HepG2 (cell line): ENCODE measurements around the gene AARS2. TPM values are rescaled to one million over a fixed set of nuclear protein-coding genes. Genes with fewer than 3 reads are reported as not detected.

Experiments
- ATAC-seq: fragments of 200-7000 bp; cut with Tn5 transposase; 3 replicates; pipeline ENCODE4 v1.9.1; 2020; ENCODE audit warnings: mild to moderate bottlenecking, moderate library complexity
- BruUV-seq: library from RNA; stranded (reverse); fragments of 400-500 nt; replicated peaks from 2 replicates; lab custom pipeline; 2021; lab: Mats Ljungman, UMichigan
- CTCF ChIA-PET: fragments of 300-600 bp; formaldehyde crosslinking; extraction: SDS; loops from one replicate; lab custom pipeline; 2021; ENCODE audit warnings: low total read pairs, inconsistent platforms, low intra/inter-chr PET ratio; lab: Yijun Ruan, JAX
- POLR2A ChIA-PET: fragments of 350-600 bp; sonication (Branson Sonifier 250); formaldehyde crosslinking; loops from one replicate; lab custom pipeline; 2020; ENCODE audit warnings: antibody characterized with exemption, inconsistent platforms; lab: Yijun Ruan, JAX
- DNase-seq: peaks from one replicate; pipeline ENCODE4 v3.0.0-alpha.2; 2015; ENCODE audit warnings: low spot score
- FAIRE-seq: peaks from 3 replicates; lab custom pipeline; 2011; peaks lifted over from hg19 to GRCh38; lab: Jason Lieb, UNC
- H2AFZ ChIP-seq: one replicate; pipeline ENCODE4 v1.6.1; 2011; ENCODE audit warnings: low read length, inconsistent platforms
- H3K27ac ChIP-seq: fragments of 300-600 bp; 3 replicates; pipeline ENCODE4 v1.8.0; 2011; ENCODE audit warnings: mixed run types, mild to moderate bottlenecking, mixed read lengths, low read length, inconsistent platforms; ENCODE audit not compliant: insufficient read depth; ENCODE audit errors: extremely low read length
- H3K27me3 ChIP-seq, 2 experiments: fragments of 200-600 bp in 1 of 2; 2 replicates in 1 of 2; 3 replicates in 1 of 2; pipeline versions ENCODE4 v1.6.0 to v1.8.0; 2011; ENCODE audit warnings: low read length in 2 of 2, mild to moderate bottlenecking in 2 of 2, moderate library complexity in 2 of 2, inconsistent platforms in 1 of 2; ENCODE audit not compliant: insufficient read depth in 2 of 2, control insufficient read depth in 1 of 2
- H3K36me3 ChIP-seq, 2 experiments: fragments of 200-600 bp in 1 of 2; replicated peaks in 1 of 2; 2 replicates in 1 of 2; 3 replicates in 1 of 2; pipeline versions ENCODE4 v1.5.1 to v1.8.0; 2011; ENCODE audit warnings: low read length in 2 of 2, inconsistent platforms in 1 of 2; ENCODE audit not compliant: insufficient read depth in 2 of 2, control insufficient read depth in 1 of 2
- H3K4me1 ChIP-seq: 2 replicates; pipeline ENCODE4 v1.5.1; 2012; ENCODE audit warnings: low read length, inconsistent platforms; ENCODE audit not compliant: insufficient read depth
- H3K4me2 ChIP-seq: 2 replicates; pipeline ENCODE4 v1.6.0; 2011; ENCODE audit warnings: low read depth, low read length, inconsistent platforms
- H3K4me3 ChIP-seq, 3 experiments: fragments of 200-600 bp in 1 of 3; sonication (generic), shearing (Covaris generic) in 1 of 3; replicated peaks in 1 of 3; 2 replicates each; pipeline ENCODE4 v1.5.1; 2011 to 2016; ENCODE audit warnings: low read length in 3 of 3, inconsistent platforms in 2 of 3, low read depth in 2 of 3, mild to moderate bottlenecking in 2 of 3, control low read depth in 1 of 3, mixed read lengths in 1 of 3; ENCODE audit not compliant: insufficient read depth in 1 of 3
- H3K79me2 ChIP-seq: one replicate; pipeline ENCODE4 v1.6.1; 2011; ENCODE audit warnings: low read length, inconsistent platforms; ENCODE audit not compliant: insufficient read depth
- H3K9ac ChIP-seq: 2 replicates; pipeline ENCODE4 v1.6.0; 2011; ENCODE audit warnings: mild to moderate bottlenecking, low read depth, low read length, inconsistent platforms; ENCODE audit not compliant: insufficient read depth
- H3K9me3 ChIP-seq: 2 replicates; pipeline ENCODE4 v1.5.1; 2012; ENCODE audit warnings: mild to moderate bottlenecking, low read length
- H4K20me1 ChIP-seq: 2 replicates; pipeline ENCODE4 v1.6.0; 2011; ENCODE audit warnings: inconsistent platforms, mild to moderate bottlenecking, low read length, moderate library complexity; ENCODE audit not compliant: insufficient read depth
- CC2D1A ChIP-seq: sonication (generic); formaldehyde crosslinking; IDR thresholded peaks from 2 replicates; pipeline ENCODE4 v1.8.1; 2023; ENCODE audit warnings: mild to moderate bottlenecking, missing genetic modification reagents
- CCDC6 ChIP-seq: sonication (generic); formaldehyde crosslinking; IDR thresholded peaks from 2 replicates; pipeline ENCODE4 v1.8.1; 2022; ENCODE audit warnings: mild to moderate bottlenecking, missing genetic modification reagents, moderate library complexity
- CENPT ChIP-seq: sonication (generic); formaldehyde crosslinking; IDR thresholded peaks from 2 replicates; pipeline ENCODE4 v1.8.0; 2022; ENCODE audit warnings: low read depth, mild to moderate bottlenecking, moderate library complexity, missing genetic modification reagents
- HMG20B ChIP-seq: conservative IDR thresholded peaks from 2 replicates; pipeline ENCODE4 v1.6.1; 2016; ENCODE audit warnings: missing genetic modification reagents, missing compliant biosample characterization
- IKZF4 ChIP-seq: sonication (generic); formaldehyde crosslinking; IDR thresholded peaks from 2 replicates; pipeline ENCODE4 v1.5.1; 2020; ENCODE audit warnings: borderline replicate concordance, mild to moderate bottlenecking, low read depth, missing genetic modification reagents; ENCODE audit errors: not compliant biosample characterization
- NAIF1 ChIP-seq: sonication (generic); formaldehyde crosslinking; IDR thresholded peaks from 2 replicates; pipeline ENCODE4 v1.5.0; 2020; ENCODE audit warnings: mild to moderate bottlenecking, missing genetic modification reagents, borderline replicate concordance
- NFKBIZ ChIP-seq: IDR thresholded peaks from 2 replicates; pipeline ENCODE4 v1.6.1; 2018; ENCODE audit warnings: missing genetic modification reagents, missing compliant biosample characterization
- NPAS2 ChIP-seq: sonication (generic); formaldehyde crosslinking; IDR thresholded peaks from 2 replicates; pipeline ENCODE4 v1.8.0; 2022; ENCODE audit warnings: mild to moderate bottlenecking, missing genetic modification reagents, borderline replicate concordance
- SETDB1 ChIP-seq: sonication (generic); formaldehyde crosslinking; IDR thresholded peaks from 2 replicates; pipeline ENCODE4 v1.5.1; 2020; ENCODE audit warnings: missing genetic modification reagents, mild to moderate bottlenecking, borderline replicate concordance
- YEATS4 ChIP-seq: sonication (generic); formaldehyde crosslinking; IDR thresholded peaks from 2 replicates; pipeline ENCODE4 v1.4.0; 2020; ENCODE audit warnings: missing genetic modification reagents, borderline replicate concordance
- ZNF605 ChIP-seq: sonication (generic); formaldehyde crosslinking; IDR thresholded peaks from 2 replicates; pipeline ENCODE4 v1.8.0; 2022; ENCODE audit warnings: mild to moderate bottlenecking, missing genetic modification reagents
- ZNF879 ChIP-seq: sonication (generic); formaldehyde crosslinking; IDR thresholded peaks from 2 replicates; pipeline ENCODE4 v1.8.1; 2023; ENCODE audit warnings: missing genetic modification reagents
- WGBS: methylation state at CpG from one replicate; pipeline ENCODE4 v1.1.6; 2017; ENCODE audit warnings: low lambda C conversion rate; 5-methylcytosine and 5-hydroxymethylcytosine counted together
- in situ Hi-C: cut with HindIII; loops from 2 replicates; pipeline ENCODE4 v1.10.0; 2017; ENCODE audit warnings: low pct_unique_long_range_greater_than_20kb; ENCODE audit not compliant: extremely low pct_ligation_motif_present
- intact Hi-C: fragments of 100-400 bp; cut with micrococcal nuclease; formaldehyde crosslinking; loops from one replicate; pipeline ENCODE4 v1.10.0; 2022; ENCODE audit not compliant: unreplicated experiment
- polyA plus RNA-seq, 8 experiments: library from polyadenylated mRNA; depleted of rRNA in 3 of 8; stranded (reverse) in 7 of 8; unstranded in 1 of 8; fragments of >200 nt; fragmentation: Illumina TruSeq in 4 of 8; extraction: Trizol in 4 of 8; gene quantifications; 2 replicates each; pipeline versions ENCODE4 v1.2.1 to v1.2.3, GENCODE V29; 2011 to 2016; ENCODE audit warnings: low read depth in 4 of 8, missing spikeins in 1 of 8, mixed read lengths in 1 of 8; ENCODE audit not compliant: insufficient read depth in 1 of 8
- total RNA-seq, 5 experiments: library from RNA; depleted of rRNA; stranded (reverse); fragments of >200 nt; fragmentation: Illumina TruSeq; extraction: Trizol; gene quantifications; 2 replicates each; pipeline ENCODE4 v1.2.3, GENCODE V29; 2016; ENCODE audit warnings: low read depth in 1 of 5
- TF ChIP-seq, protein P1 (sequence below): sonication (generic); formaldehyde crosslinking; IDR thresholded peaks from 2 replicates; pipeline ENCODE4 v1.8.0; 2022; ENCODE audit warnings: mild to moderate bottlenecking, missing genetic modification reagents
- TF ChIP-seq, protein P2 (sequence below): sonication (generic); formaldehyde crosslinking; IDR thresholded peaks from 2 replicates; pipeline ENCODE4 v1.8.0; 2022; ENCODE audit warnings: missing genetic modification reagents, mild to moderate bottlenecking, borderline replicate concordance

AARS2 gene
- total and polyA plus RNA-seq, 2 of the 13 experiments (the other 11 are each of a cell fraction or from before 2014, with no cell fraction given): 7.5 to 24.1 TPM

DNA sequence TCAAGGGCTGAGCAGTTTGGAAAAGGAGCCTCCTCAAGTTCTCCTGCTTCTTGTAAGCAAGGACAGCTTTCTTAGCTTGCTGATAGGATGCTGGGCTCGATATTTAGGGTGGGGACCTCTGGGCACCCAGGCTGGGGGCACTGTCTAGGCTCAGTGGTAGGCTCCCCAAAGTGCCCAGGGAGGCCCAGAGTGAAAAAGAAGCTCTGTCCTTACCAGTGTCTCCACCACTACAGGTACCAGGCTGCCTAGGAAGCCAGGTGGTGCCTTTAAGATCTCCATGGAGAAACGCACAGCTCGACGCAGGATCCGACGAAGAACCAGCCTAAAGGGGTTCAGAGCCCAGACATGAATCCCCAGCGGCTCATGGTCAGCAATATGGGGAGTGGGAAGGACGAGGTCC lies 6.4 kb downstream of the AARS2 start:
- Histone ChIP-seq H3K27ac (no peak overlapping the region), H3K4me2 (no peak overlapping the region), H3K9me3 (no peaks in the 10 kb centered on the region), H4K20me1 (no peaks in the 10 kb centered on the region), H3K79me2 (peaks cover 3% of the 10 kb centered on the region), H3K9ac (no peak overlapping the region), H3K4me1 (peaks cover 4% of the 10 kb centered on the region), H3K4me3 (no peak overlapping the region), H2AFZ (no peak overlapping the region), H3K36me3 (peaks cover 62 to 91% of the 10 kb centered on the region in 2 experiments), H3K27me3 (no peaks in the 10 kb centered on the region)
- no TSS peak for BruUV-seq
- TF ChIP-seq YEATS4 (CRISPR knock-in tag) (no peak), ZNF879 (CRISPR knock-in tag) (no peak)
- no peak for ATAC-seq
- ChIA-PET CTCF (no interaction called here), POLR2A (no interaction called here)
- intact Hi-C loops (no loop called here), in situ Hi-C loops (no loop called here)
- no peak for FAIRE-seq
- DNase-seq: no peak
- WGBS: 94% methylated on average over 8 of the region's 8 CpGs

DNA sequence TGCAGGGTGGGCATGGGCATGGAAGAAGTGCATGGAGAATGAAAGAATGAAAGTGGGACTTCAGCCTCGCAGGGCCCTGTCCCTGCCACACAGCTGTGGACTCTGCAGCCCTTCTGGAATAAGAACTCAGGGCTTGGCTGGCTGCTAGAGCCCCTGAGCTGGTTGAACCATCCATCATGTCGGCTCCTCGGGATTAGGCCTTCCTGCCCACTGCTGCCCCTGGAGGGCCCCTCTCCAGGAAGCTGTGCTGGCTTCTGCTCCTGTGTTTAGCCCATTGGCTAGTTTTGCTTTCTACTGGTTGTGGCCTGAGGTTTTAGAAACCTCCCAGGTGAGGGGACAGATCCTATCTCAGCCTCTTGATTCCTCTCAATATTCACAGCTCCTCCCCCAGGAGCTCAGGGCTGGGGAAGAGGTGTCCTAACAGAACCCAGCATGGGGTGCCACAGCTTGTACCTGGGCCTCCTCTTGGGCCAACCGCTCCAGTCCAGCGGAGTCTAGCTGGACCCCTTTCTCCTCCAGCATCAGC lies 7.9 kb downstream of the AARS2 start:
- Histone ChIP-seq H3K9ac (no peak overlapping the region), H3K9me3 (no peaks in the 10 kb centered on the region), H3K27me3 (no peaks in the 10 kb centered on the region), H3K4me1 (no peaks in the 10 kb centered on the region), H3K27ac (no peak overlapping the region), H4K20me1 (no peaks in the 10 kb centered on the region), H3K79me2 (no peaks in the 10 kb centered on the region), H3K36me3 (peaks cover 60 to 80% of the 10 kb centered on the region in 2 experiments), H3K4me3 (no peak overlapping the region), H2AFZ (no peak overlapping the region), H3K4me2 (no peak overlapping the region)
- ChIA-PET POLR2A (interaction anchor here (1.1 to 1.9 kb wide), 4 partner anchors 8 to 59 kb away, joined by 4 to 7 read pairs (median 4); partner anchors contain the start of genes AARS2 and HSP90AB1), CTCF (interaction anchor here (3.9 kb wide), 1 partner anchor 37 kb away, joined by 37 read pairs; no protein-coding TSS in a partner anchor)
- no TSS peak for BruUV-seq
- in situ Hi-C loops: no loop called here
- DNase-seq (no peak), ATAC-seq (peak; percentile 3; the same call in 1 of the 3 replicates), FAIRE-seq (no peak)
- intact Hi-C loops: no loop called here
- 100% methylated on average over 3 of the region's 5 CpGs for WGBS
- TF ChIP-seq CCDC6 (CRISPR knock-in tag): 0 out of 2 replicates have a peak, but pooled peaks have one; percentile 2
- TF ChIP-seq ZNF605 (CRISPR knock-in tag): 0 out of 2 replicates have a peak, but pooled peaks have one; percentile 26
- TF ChIP-seq IKZF4 (CRISPR knock-in tag): no peak
- TF ChIP-seq SETDB1 (CRISPR knock-in tag): no peak
- no peak for TF ChIP-seq NFKBIZ (CRISPR knock-in tag)
- TF ChIP-seq, protein P1, sequence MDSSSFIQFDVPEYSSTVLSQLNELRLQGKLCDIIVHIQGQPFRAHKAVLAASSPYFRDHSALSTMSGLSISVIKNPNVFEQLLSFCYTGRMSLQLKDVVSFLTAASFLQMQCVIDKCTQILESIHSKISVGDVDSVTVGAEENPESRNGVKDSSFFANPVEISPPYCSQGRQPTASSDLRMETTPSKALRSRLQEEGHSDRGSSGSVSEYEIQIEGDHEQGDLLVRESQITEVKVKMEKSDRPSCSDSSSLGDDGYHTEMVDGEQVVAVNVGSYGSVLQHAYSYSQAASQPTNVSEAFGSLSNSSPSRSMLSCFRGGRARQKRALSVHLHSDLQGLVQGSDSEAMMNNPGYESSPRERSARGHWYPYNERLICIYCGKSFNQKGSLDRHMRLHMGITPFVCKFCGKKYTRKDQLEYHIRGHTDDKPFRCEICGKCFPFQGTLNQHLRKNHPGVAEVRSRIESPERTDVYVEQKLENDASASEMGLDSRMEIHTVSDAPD (CRISPR knock-in tag): no peak
- no peak for TF ChIP-seq CC2D1A
- no peak for TF ChIP-seq NAIF1
- TF ChIP-seq NPAS2 (CRISPR knock-in tag): no peak
- no peak for TF ChIP-seq CENPT
- no peak for TF ChIP-seq HMG20B (CRISPR knock-in tag)
- TF ChIP-seq, protein P2, sequence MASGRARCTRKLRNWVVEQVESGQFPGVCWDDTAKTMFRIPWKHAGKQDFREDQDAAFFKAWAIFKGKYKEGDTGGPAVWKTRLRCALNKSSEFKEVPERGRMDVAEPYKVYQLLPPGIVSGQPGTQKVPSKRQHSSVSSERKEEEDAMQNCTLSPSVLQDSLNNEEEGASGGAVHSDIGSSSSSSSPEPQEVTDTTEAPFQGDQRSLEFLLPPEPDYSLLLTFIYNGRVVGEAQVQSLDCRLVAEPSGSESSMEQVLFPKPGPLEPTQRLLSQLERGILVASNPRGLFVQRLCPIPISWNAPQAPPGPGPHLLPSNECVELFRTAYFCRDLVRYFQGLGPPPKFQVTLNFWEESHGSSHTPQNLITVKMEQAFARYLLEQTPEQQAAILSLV (CRISPR knock-in tag): no peak
